Activated B cell treated with CpG ODN at 0.5 μM for 24 hours (primary cell): Measurements from ENCODE around the gene MPRIP. TPM values are rescaled to one million over a fixed set of nuclear protein-coding genes. Genes with fewer than 3 reads are reported as not detected.

Experiments
- ATAC-seq: fragments of 200-7000 bp; cut with Tn5 transposase; one replicate; pipeline ENCODE4 v1.10.0; 2021; ENCODE audit warnings: low read depth, mild to moderate bottlenecking, moderate library complexity
- CTCF ChIA-PET: fragments of 350-600 bp; sonication (Branson Sonifier 250); formaldehyde crosslinking; loops from one replicate; lab custom pipeline; 2021; ENCODE audit warnings: antibody characterized with exemption; lab: Charles Lee
- POLR2A ChIA-PET: fragments of 350-600 bp; sonication (Branson Sonifier 250); formaldehyde crosslinking; loops from one replicate; lab custom pipeline; 2021; ENCODE audit warnings: antibody characterized with exemption; lab: Charles Lee
- DNase-seq: peaks from one replicate; pipeline ENCODE4 v3.0.0; 2022
- H3K27ac Mint-ChIP-seq: one replicate; pipeline ENCODE4 v1.8.0; 2020; ENCODE audit warnings: mixed read lengths
- H3K27me3 Mint-ChIP-seq: one replicate; pipeline ENCODE4 v1.8.0; 2021; ENCODE audit warnings: mixed read lengths
- H3K36me3 Mint-ChIP-seq: one replicate; pipeline ENCODE4 v1.8.0; 2021; ENCODE audit warnings: low read depth, mixed read lengths
- H3K4me1 Mint-ChIP-seq: one replicate; pipeline ENCODE4 v1.8.0; 2021; ENCODE audit warnings: mixed read lengths
- H3K4me3 Mint-ChIP-seq: one replicate; pipeline ENCODE4 v1.8.0; 2020; ENCODE audit warnings: mild to moderate bottlenecking, mixed read lengths
- H3K9me3 Mint-ChIP-seq: one replicate; pipeline ENCODE4 v1.8.0; 2020; ENCODE audit warnings: mixed read lengths
- intact Hi-C: fragments of 100-400 bp; cut with micrococcal nuclease; formaldehyde crosslinking; loops from one replicate; pipeline ENCODE4 v1.15.1; 2024
- total RNA-seq: library from RNA; stranded (reverse); gene quantifications from 2 replicates; pipeline ENCODE4 v1.2.3, GENCODE V29; 2022
- TF ChIP-seq, protein P1 (sequence below): fragments of 200-600 bp; IDR thresholded peaks from one replicate; pipeline ENCODE4 v1.8.0; 2022; ENCODE audit warnings: antibody characterized with exemption, mild to moderate bottlenecking

MPRIP gene
- total RNA-seq, 1 donor from 2014 or later: 231 TPM

DNA sequence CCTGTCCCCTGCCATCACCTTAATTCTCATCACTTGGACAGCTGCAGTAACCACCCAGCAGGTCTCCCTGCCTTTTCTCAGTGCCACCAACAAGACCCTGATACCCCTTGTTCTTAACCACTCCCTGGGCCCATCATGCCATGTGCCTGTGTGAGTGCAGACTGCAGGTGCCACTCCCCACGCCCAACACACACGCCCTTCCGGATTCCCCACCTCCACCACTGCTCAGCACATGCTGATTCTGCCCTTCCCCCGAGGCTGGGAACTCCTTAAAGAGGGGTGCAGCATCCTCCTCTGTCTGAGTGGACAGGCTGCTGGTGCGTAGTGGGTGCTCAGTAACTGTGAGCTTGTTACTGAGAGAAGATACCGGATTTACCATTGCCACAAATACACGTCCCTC, 111.5 kb downstream of the MPRIP start:
- no peaks in the 10 kb centered on the region for H3K9me3 Mint-ChIP-seq
- DNase-seq (no peak), ATAC-seq (no peak)
- intact Hi-C loops: no loop called here
- H3K36me3 Mint-ChIP-seq: peaks cover 81% of the 10 kb centered on the region
- CTCF ChIA-PET: no interaction called here
- no peak overlapping the region for H3K27ac Mint-ChIP-seq
- POLR2A ChIA-PET: no interaction called here
- TF ChIP-seq, protein P1, sequence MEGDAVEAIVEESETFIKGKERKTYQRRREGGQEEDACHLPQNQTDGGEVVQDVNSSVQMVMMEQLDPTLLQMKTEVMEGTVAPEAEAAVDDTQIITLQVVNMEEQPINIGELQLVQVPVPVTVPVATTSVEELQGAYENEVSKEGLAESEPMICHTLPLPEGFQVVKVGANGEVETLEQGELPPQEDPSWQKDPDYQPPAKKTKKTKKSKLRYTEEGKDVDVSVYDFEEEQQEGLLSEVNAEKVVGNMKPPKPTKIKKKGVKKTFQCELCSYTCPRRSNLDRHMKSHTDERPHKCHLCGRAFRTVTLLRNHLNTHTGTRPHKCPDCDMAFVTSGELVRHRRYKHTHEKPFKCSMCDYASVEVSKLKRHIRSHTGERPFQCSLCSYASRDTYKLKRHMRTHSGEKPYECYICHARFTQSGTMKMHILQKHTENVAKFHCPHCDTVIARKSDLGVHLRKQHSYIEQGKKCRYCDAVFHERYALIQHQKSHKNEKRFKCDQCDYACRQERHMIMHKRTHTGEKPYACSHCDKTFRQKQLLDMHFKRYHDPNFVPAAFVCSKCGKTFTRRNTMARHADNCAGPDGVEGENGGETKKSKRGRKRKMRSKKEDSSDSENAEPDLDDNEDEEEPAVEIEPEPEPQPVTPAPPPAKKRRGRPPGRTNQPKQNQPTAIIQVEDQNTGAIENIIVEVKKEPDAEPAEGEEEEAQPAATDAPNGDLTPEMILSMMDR: no peak
- H3K4me1 Mint-ChIP-seq: peaks cover 8% of the 10 kb centered on the region
- no peaks in the 10 kb centered on the region for H3K27me3 Mint-ChIP-seq
- no peak overlapping the region for H3K4me3 Mint-ChIP-seq

DNA sequence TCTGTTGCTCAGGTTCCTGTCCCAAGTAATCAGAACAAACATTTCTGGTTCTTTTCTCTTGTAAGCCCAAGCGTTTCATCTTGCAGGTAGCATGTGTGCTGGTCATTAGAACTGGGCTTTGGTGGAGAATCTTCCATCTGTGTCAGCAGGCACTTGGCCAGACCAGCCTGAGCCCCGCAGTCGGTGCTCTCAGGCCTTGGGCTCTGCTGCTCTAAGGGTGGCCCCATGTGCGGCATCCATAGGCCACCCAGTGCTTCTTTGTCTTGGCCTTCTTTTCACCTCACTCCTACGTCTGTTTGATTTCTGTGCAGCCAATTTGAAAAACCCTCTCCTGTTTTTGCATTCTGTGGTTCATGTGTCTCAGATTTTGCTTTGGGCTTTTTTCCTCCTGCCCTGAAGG, 112.3 kb downstream of the MPRIP start:
- Mint-ChIP-seq H3K27me3 (no peaks in the 10 kb centered on the region), H3K4me1 (peaks cover 8% of the 10 kb centered on the region), H3K36me3 (peaks cover 87% of the 10 kb centered on the region), H3K27ac (no peak overlapping the region), H3K4me3 (no peak overlapping the region), H3K9me3 (no peaks in the 10 kb centered on the region)
- intact Hi-C loops: no loop called here
- DNase-seq (no peak), ATAC-seq (no peak)
- POLR2A ChIA-PET: no interaction called here
- TF ChIP-seq, protein P1: no peak
- CTCF ChIA-PET: no interaction called here

DNA sequence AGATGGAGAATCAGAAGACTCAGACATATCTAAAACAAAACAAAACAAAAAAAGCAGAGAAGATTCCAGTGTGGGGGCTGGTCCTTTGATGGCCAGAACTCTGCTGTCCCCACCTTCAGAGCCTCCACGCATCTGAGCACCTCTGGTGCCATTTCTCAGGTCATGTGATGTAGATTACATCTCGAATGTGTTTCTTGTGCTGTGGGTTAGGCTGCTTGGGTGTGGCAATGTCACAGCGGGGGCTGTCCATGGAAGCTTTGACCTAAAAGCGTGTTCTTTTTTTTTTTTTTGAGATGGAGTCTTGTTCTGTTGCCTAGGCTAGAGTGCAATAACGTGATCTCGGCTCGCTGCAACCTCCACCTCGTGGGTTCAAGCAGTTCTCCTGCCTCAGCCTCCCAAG, 112.7 kb downstream of the MPRIP start:
- Mint-ChIP-seq H3K9me3 (no peaks in the 10 kb centered on the region), H3K36me3 (peaks cover 88% of the 10 kb centered on the region), H3K27ac (no peak overlapping the region), H3K4me3 (no peak overlapping the region), H3K4me1 (peaks cover 4% of the 10 kb centered on the region), H3K27me3 (no peaks in the 10 kb centered on the region)
- intact Hi-C loops: no loop called here
- no peak for DNase-seq
- CTCF ChIA-PET: no interaction called here
- no peak for ATAC-seq
- TF ChIP-seq, protein P1: no peak
- POLR2A ChIA-PET: no interaction called here

DNA sequence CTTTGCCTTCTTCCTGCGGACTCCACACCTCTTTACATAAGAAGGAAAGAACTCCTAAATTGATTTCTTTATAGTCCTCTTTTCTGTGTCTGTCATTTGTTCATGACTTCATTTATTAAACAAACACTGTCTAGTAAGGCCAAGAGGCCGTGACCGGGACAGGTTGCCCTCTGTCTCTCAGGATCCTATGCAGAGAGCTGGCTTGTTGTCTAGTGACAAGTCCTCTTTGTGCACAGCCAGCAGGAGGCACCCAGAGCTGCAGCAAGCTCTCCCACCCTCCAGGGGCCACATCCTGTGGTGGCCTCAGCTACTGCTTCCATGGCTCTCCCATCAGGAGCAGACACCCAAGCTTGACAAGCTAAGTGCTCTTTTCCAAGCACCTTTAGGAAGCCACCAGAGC, 113.3 kb downstream of the MPRIP start:
- TF ChIP-seq, protein P1: no peak
- no peak overlapping the region for H3K4me3 Mint-ChIP-seq
- no peaks in the 10 kb centered on the region for H3K4me1 Mint-ChIP-seq
- H3K27ac Mint-ChIP-seq: no peak overlapping the region
- peaks cover 88% of the 10 kb centered on the region for H3K36me3 Mint-ChIP-seq
- CTCF ChIA-PET: no interaction called here
- ATAC-seq (no peak), DNase-seq (no peak)
- POLR2A ChIA-PET: no interaction called here
- intact Hi-C loops: no loop called here
- no peaks in the 10 kb centered on the region for H3K27me3 Mint-ChIP-seq
- H3K9me3 Mint-ChIP-seq: no peaks in the 10 kb centered on the region

DNA sequence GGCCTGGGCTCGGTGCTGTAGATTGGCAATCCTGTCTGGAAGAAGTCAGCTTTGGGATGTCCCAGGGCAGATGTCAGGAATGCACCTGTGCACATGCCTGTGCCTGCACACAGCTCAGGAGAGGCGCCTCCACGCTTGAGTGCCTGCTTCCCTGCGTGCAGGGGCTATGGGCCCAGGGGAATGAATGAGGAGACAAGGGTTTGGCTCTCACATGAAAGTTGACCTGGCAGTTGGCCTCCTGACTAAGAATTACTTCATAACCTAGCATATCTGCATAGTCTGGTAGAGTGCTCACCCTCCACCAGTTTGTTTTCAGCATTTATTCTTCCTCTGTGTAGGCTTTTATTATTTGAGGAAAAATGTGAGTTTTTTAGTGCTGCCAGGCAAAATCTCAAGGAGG, 113.8 kb downstream of the MPRIP start:
- POLR2A ChIA-PET: no interaction called here
- intact Hi-C loops: no loop called here
- ATAC-seq (no peak), DNase-seq (no peak)
- no peaks in the 10 kb centered on the region for H3K27me3 Mint-ChIP-seq
- H3K4me3 Mint-ChIP-seq: no peak overlapping the region
- no peaks in the 10 kb centered on the region for H3K4me1 Mint-ChIP-seq
- CTCF ChIA-PET: no interaction called here
- TF ChIP-seq, protein P1: no peak
- no peaks in the 10 kb centered on the region for H3K9me3 Mint-ChIP-seq
- no peak overlapping the region for H3K27ac Mint-ChIP-seq
- peaks cover 90% of the 10 kb centered on the region for H3K36me3 Mint-ChIP-seq
